HG03064 (cell line): Measurements from ENCODE around the gene MYLK.
A peak's percentile ranks its signal among the peaks of the same experiment; 100 is the strongest.
"Not testable (repeated sequence)": the region's sequence is repeated elsewhere in the genome, so short reads cannot be mapped to it uniquely, and the experiment has no call there.

ENCODE experiments used
- ATAC-seq: cut with Tn5 transposase; IDR thresholded peaks from one replicate; pipeline ENCODE4 v1.9.1; 2021; ENCODE audit warnings: low read depth; ENCODE audit not compliant: unreplicated experiment

Gene MYLK

DNA sequence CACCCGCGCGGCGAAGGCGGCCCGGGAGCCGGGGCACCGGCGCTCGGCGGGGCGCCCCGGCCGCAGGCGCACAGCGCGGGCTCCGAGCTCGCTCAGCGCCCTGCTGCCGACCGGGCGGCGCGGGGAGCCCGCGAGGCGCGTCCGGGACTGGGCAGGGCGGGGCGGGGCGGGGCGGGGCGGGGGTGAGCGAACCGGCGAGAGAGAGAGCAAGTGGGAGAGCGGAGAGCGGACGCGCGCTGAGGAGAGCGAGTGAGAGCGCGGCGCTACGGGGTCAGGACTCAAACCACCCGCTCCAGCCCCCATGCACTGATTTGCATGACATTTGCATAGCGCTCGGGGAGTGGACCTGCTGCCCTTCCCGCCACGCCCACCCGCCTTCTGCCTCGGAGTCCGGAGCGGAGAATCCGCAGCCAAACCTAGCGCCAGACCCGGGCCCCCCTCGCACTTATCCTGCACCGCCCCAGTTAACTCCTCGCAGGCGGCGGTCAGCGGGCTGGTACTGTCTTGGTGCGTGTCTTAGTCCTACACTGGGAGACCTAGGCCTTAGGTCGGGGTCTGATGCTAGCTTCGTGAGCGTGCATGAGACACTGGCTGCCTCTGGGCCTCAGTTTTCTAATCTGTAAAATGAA is at the start of gene MYLK:
TSS of gene MYLK (minus strand) at position 130 of the 629 bp plus-strand sequence. CDS start 90,491 bp downstream, outside the sequence.
- no peak for ATAC-seq

- ATAC-seq = no peak
These were observed 46.3 kb upstream of the MYLK start for GRCh38 chr3:123930445-123930844.

GRCh38 chr3:123929325-123929724 is 45.2 kb upstream of the MYLK start:
- no peak for ATAC-seq

GRCh38 chr3:123926396-123926795 is 42.3 kb upstream of the MYLK start:
- no peak for ATAC-seq

DNA sequence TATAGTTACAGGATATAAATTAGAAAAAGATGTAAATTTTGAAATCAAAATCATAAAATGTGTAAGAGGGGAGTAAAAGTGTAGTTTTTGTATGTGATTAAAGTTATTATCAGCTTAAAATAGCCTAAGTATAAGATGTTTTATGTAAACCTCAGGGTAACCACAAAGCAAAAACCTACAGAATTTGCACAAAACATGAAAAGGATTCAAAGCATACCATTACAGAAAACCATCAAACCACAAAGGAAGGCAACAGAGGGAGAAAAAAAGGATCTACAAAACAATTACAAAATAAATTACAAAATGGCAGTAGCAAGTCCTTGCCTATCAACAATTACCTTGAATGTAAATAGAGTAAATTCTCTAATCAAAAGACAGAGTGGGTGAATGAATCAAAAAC is 36.7 kb upstream of the MYLK start:
- ATAC-seq = no peak

DNA sequence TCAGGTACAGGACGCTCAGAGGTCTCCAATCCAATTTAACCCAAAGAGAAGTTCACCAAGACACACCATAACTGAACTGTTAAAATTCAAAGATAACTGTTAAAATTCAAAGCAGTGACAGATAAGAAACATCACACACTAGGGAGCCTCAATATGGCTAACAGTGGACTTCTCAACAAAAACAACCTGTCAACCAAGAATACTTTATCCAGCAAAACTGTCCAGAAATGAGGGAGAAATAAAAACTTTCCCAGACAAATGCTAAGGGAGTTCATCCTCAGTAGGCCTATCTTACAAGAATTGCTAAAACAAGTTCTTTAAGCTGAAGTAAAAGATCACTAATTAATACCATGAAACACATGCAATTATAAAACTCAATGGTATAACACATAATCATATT is 36.3 kb upstream of the MYLK start:
- no peak for ATAC-seq

DNA sequence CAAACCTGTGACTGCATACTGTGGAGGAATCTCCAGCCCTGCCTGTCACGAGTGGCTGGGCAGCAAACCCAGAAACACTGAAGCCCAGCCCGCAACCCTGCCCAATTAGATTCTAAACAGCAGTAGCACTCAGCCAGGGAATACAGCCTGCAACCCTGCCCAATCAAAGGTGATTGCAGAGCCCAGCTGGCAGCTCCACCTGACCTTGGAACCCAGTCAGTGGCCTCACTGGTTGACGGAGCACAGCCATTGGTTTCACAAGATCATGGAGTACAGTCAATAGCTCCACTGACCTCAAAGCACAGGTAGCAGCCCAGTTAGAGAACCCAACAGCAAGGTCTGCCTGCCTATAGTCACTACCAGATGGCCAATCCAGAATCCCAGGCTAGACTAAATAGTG is 35.2 kb upstream of the MYLK start:
- no peak for ATAC-seq

- no peak for ATAC-seq
These were observed 30.7 kb upstream of the MYLK start for GRCh38 chr3:123914829-123915228.

DNA sequence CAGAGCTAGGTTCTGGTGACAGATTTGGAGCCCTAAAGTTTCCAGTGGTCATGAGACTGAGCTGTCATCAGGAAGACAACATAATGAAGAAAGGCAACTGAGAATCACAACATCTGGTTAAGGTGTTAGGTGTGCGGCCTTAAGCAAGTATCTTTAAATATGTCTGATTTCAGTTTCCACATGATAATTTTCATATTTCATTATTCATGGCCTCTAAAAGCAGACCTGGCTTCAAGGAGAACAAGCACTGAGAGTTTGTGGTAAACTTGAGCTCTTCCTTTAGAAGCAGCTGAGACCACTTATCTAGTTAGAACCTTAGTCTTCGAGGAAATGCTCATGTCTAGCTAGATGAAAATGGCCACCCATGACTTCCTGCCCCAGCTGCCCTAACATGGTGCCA is 25.7 kb upstream of the MYLK start:
- ATAC-seq = peak; percentile 83

DNA sequence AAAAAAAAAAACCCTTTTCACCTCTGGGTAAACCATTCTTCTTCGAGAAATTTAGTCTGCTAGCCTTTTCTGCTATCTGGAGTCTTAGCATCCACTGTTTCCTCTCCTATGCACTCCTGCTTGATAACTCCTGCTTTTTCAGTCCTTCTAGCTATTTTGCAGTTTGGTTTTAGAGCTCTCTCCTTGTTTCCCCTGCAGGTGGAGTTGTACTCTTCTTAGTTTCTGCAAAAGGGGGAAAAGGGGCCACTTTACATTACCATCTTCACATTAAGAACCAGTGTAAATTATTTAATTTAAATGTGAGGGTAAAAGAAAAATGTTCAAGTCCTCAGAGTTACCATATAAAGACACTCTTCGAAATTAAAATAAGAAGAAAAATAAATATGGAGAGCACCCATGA is 23.6 kb upstream of the MYLK start:
- ATAC-seq = no peak

GRCh38 chr3:123899300-123899865 is 15.3 kb upstream of the MYLK start:
- no peak for ATAC-seq

DNA sequence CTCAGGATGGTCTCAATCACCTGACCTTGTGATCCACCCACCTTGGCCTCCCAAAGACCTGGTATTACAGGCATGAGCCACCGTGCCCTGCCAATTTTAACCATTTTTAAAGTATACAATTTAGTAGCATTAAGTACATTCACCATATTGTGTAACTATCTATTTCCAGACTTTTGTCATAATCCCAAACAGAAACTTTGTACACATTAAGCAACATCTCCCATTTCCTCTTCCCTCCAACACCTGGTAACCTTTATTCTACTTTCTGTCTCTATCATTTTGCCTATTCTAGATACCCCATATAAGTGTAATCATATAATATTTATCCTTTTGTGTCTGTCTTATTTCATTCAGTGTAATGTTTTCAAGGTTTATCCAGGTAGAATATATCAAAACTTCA is 8.9 kb upstream of the MYLK start:
- no peak for ATAC-seq

- no peak for ATAC-seq
These were observed 8.1 kb upstream of the MYLK start for GRCh38 chr3:123892195-123892594.

DNA sequence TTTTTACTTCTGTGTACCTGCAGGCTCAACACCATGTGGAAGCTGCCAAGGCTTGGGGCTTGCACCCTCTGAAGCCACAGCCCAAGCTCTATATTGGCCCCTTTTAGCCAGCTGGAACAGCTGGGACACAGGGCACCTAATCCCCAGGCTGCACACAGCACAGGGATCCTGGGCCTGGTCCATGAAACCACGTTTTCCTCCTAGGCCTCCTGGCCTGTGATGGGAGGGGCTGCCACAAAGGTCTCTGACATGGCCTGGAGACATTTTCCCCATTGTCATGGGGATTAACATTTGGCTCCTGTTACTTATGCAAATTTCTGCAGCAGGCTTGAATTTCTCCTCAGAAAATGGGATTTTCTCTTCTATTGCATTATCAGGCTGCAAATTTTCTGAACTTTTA is 6.9 kb upstream of the MYLK start:
- not testable (repeated sequence) for ATAC-seq

- not testable (repeated sequence) for ATAC-seq
These were observed 6.0 kb upstream of the MYLK start for GRCh38 chr3:123890162-123890561.

DNA sequence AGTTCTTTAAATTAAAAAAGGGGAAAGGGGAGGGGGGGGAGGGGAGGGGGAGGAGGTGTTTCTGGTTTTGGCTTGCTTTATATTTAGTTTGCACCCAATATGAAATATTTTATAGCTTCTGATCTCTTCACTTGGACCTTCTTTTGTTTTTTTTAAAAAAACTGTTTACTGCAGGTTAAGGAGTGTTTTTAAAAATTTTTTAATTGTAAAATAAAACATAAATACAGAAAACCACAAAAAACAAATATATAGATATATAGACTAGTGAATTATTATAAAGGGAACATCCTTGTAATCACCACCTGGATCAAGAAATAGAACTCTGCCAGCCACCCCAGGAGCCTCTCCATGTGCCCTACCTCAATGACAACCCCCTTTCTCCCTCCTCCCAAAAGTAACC is 861 bp upstream of the MYLK start:
- ATAC-seq = no peak

DNA sequence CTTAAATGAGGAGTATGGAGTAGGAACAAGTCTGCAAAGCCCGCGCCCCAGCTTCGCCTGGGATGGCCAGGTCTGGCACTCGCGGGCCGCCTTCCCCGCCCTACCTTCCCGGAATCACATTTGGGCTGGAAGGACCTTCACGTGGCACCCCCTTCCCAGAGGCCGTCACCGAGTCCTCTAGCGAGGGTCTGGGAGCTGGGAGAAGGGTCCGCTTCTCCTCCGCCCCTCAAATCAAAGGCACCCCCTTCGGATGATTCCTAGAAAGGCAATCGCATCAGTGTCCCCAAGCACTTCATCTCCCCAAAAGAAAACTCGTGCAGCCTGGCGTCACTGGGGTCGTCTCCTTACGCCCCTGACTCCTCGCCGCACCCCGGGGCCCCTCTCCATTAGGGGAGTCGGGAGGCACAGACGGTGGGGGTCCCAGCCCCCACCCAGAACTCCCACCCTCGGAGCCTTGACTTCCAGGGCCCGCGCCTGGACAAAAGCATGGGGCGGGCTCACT is 380 bp downstream of the MYLK start:
- no peak for ATAC-seq

- ATAC-seq = no peak
These were observed 1.0 kb downstream of the MYLK start for GRCh38 chr3:123883111-123883510.

DNA sequence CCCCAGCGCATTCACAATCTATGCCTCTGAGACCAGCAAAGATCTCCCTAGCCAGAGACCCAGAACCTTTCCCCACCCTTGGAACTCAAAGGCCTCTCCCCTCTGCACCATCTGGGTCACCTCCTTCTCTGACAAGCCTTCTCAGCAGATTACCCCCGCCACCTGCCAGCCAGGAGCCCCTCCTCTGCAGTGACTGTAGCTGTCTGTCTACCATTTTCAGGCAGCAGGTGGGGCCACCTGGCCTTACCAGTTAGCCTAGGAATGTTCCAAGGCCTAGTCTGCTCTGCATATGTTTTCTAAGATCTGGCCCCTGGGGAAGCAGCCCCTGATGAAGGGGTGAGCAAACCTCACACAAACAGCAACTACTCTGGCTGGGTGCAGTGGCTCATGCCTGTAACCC is 2.4 kb downstream of the MYLK start:
- no peak for ATAC-seq

DNA sequence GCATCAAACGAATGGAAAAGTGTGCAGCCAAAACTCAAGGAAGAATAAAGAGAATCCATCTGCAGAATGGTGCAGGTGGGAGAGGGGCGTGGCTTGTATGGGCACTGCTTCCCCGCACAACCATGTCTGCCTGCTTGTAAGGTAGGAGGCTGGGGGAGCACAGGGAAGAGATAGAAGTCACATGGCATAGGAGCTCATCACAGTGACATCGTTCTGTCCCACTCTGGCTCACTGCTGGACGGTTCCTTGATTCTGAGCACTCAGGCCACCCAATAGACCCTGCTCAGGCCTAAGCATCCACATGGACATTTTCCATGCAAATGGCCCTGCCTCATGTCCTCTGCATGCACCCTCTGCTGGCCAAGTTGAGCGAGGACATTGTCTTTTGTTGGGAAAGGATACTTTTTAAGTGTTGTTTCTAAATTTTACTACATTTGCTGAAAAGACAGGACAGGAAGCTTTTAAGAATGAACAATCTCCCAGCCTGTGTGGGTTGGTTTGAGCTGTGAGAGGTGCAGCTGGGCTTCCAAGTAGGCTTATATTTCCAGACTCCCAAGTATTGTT is 3.1 kb downstream of the MYLK start:
- ATAC-seq = no peak

DNA sequence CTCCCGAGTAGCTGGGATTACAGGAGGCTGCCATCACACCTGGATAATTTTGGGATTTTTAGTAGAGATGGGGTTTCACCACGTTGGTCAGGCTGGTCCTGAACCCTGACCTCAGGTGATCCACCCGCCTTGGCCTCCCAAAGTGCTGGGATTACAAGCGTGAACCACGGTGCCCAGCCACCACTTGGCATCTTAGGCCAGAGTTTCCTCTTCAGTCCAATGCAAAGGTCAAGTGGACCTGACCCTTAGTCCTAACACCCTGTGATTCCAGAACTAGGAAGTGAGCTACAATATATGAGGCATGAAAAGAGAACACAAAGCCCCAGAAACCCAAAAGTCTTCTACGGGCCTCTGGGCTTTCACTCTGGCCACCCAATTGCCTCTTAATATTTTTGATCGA is 5.3 kb downstream of the MYLK start:
- ATAC-seq = no peak

- no peak for ATAC-seq
These were observed 6.2 kb downstream of the MYLK start for GRCh38 chr3:123877965-123878364.
